ENCODE data around the gene TTC23. TPM values are rescaled to one million over a fixed set of nuclear protein-coding genes. Genes with fewer than 3 reads are reported as not detected.

The TTC23 gene, protein sequence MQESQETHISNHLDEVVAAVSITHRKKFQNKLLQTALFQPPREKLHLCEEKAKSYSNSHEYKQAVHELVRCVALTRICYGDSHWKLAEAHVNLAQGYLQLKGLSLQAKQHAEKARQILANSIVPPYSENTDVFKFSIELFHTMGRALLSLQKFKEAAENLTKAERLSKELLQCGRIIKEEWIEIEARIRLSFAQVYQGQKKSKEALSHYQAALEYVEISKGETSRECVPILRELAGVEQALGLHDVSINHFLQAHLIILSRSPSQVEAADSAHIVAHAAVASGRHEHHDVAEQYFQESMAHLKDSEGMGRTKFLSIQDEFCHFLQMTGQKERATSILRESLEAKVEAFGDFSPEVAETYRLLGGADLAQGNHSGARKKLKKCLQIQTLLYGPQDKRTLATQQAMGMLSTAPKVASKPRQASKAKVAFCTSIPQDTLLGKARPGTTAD
- total RNA-seq: 19.0 and 27.8 TPM in 2 replicates

DNA sequence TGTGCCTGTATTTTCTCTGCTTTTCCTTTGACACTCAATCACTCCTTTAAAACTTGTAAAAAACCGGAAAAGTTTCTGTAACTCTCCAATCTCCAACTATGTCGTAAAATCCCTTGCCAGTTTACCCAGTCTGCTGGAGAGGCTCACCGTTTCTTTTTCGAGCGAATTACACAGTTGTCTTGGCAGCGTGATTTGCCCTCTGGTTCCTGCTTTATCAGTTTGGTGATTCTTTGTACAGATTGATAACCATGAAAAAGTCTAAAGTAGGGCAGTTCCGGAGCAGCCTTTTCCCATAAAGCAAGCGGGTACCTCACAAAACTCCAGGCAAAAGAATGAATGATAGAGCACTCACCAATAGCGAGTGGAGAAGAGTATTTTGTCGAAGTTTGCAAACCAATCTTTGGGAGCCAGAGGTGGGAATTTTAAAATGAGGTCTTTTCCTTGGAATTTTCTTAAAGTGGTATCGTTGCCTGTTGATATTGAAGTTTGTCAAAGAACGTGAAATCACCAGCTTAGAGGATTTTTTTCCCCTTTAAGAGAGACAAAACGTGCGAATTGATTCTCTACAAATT is at the start of gene TTC23:
Gene TTC23, minus strand, starts transcription at position 312 of the 572 bp plus-strand sequence. CDS start 20,869 bp downstream, outside the sequence.

DNA sequence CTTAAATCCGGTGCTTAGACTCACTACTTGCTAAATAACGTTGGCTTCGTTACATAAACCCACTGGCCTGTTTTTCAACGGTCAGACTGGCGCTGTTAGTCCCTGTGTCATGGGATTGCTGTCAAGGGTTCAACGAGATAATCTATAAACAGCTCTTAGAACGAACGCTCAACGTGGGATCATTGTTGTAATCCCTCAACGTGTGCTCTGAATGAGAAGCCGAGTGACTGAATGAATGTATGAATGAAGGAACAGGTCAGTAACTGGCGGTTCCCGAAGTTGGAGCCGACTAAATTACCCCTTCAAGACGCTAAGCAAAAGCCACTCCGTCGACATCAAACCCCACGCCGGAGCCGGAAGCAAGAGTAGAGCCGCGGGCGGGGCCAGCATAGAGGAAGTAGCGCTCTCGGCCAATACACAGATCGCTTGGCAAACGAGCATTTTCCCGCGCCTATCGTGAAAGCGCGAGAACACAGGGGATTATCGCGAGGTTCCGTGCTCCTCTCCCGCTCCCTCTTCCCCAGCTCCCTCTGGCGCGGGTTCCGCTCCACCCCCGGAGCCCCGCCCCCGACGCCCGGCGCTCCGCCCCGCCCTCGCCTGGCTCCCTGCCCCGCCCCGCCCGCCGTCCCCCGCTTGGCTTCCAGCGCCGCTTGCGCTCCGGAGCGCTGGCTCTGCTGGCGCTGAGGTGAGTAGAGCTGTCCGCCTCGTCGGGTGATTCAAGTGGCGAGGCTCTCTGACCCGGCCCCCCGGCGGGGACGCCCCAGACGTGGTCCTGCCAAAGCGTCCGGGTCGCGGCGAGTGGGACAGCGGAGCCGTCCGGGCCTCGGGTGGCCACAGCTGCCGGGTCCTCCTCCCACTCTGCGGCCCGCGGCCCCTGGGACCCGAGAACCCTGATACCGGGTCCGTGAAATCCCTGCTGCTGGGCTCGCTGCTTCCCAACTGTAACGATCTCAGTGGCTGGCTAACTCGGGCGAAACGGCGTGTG is 1.8 kb upstream of the TTC23 start, which contains the start of gene LRRC28:
Gene LRRC28, plus strand, starts transcription at position 625 of the 985 bp plus-strand sequence. CDS start 4,477 bp downstream, outside the sequence.

DNA sequence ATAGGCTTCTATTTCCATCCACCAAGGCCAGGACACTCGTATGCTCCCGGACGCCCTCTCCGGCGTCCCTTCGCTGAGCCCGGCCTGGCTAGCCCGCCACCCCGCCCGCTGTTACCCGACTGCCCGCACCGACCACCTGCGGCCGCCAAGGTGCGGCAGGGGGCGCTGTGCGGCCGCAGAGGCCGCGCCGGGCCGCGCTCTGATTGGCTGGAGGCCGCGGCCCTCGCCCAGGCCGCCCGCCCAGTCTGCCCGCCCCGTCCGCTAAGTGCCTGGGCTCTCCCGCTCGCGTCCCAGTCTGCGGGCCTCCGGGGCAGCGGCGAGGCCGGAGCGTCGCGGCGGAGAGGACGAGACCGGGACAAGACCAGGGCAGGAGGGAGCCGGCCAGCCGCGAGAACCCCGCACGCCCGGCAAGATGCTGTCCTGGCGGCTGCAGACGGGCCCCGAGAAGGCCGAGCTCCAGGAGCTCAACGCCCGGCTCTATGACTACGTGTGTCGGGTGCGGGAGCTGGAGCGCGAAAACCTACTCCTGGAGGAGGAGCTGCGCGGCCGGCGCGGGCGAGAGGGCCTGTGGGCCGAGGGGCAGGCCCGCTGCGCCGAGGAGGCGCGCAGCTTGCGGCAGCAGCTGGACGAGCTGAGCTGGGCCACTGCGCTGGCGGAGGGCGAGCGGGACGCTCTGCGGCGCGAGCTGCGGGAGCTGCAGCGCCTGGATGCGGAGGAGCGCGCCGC is 144.4 kb downstream of the TTC23 start, which contains the start of gene SYNM:
Gene SYNM, plus strand, starts transcription at position 293 of the 726 bp plus-strand sequence. Its CDS starts 120 bp downstream, at position 413.

Other genes starting within 250 kb of the TTC23 start
- not detected in 2 replicates for gene PGPEP1L, start 241.8 kb downstream of the TTC23 start, total RNA-seq
- 6.8 and 10.6 TPM in 2 replicates for gene SYNM, start 144.5 kb downstream of the TTC23 start, total RNA-seq
- 23.2 and 23.6 TPM in 2 replicates for gene LRRC28, start 1.9 kb upstream of the TTC23 start, total RNA-seq